Cardiac fibroblast (primary cell): ENCODE results near the gene RBM17.
A peak's percentile ranks its signal among the peaks of the same experiment; 100 is the strongest.
"Not testable (repeated sequence)": the region's sequence is repeated elsewhere in the genome, so short reads cannot be mapped to it uniquely, and the experiment has no call there.

Experiments
- DNase-seq, 2 donors: peaks; one replicate each; pipeline versions ENCODE4 v3.0.0 to v3.0.0-alpha.2; 2010; ENCODE audit warnings: low read depth in 2 of 2
- H3K4me3 ChIP-seq, 2 donors: replicated peaks in 1 of 2; 1 replicate in 1 of 2; 2 replicates in 1 of 2; pipeline ENCODE4 v1.5.1; 2011; ENCODE audit warnings: low read depth in 2 of 2, low read length in 2 of 2, mild to moderate bottlenecking in 2 of 2, moderate library complexity in 1 of 2
- CTCF ChIP-seq: IDR thresholded peaks from one replicate; pipeline ENCODE4 v1.5.1; 2011; ENCODE audit warnings: low read depth, mild to moderate bottlenecking, low read length, inconsistent platforms

RBM17 gene

GRCh38 chr10:6103591-6103990 is 14.8 kb downstream of the RBM17 start:
- TF ChIP-seq CTCF: no peak
- DNase-seq: no peak
- no peak overlapping the region for H3K4me3 ChIP-seq

GRCh38 chr10:6107616-6108015 is 18.8 kb downstream of the RBM17 start:
- not testable (repeated sequence) for DNase-seq, H3K4me3 ChIP-seq

DNA sequence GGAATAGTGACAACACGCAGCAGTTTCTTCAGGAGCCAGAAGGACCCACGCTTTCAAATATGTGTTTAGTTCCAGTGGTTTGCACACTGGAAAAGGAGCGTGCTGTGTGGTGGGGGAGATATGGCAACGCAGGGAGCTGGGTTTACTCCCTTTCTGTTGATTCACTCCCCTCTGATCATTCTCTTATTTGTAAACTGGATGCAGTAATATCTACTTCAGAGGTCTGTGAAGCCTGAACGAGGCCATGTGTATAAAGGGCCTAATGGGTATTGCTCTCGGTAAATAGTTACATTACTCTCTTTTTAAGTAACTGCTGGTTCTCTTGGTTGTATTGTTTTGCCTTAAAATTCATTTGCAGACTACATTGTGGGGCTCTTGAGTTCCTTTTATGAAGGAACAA is 19.2 kb downstream of the RBM17 start:
- no peak for DNase-seq
- no peak overlapping the region for H3K4me3 ChIP-seq
- no peak for TF ChIP-seq CTCF

GRCh38 chr10:6108631-6109443 is 20.0 kb downstream of the RBM17 start:
- DNase-seq: peak; percentile 57 to 74

GRCh38 chr10:6109444-6109775 is 20.6 kb downstream of the RBM17 start:
- no peak for DNase-seq
- TF ChIP-seq CTCF: no peak
- no peak overlapping the region for H3K4me3 ChIP-seq

More at GRCh38 chr10:6108631-6109443, 20.0 kb downstream of the RBM17 start:
- H3K4me3 ChIP-seq: no peak overlapping the region
- peak; percentile 55 for TF ChIP-seq CTCF

DNA sequence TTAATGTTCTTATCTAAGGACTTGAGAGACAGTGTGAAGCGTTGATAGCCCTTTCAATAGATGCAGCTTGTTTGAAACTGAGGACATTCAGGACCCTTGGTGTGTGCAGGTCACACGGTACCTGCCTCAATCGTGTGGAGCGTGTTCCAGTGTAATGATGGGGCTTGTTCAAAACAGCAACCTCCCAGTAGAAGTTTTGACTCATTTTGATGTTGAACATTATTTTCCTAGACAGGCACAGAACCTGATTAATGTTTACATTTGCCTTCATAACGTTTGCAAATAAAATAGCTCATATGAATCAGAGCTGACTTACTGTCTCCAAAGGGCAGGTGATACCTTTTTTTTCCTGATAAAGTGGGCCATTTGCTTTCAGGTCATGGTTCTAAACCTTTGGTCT is 21.3 kb downstream of the RBM17 start:
- TF ChIP-seq CTCF: no peak
- H3K4me3 ChIP-seq: no peak overlapping the region
- DNase-seq: no peak

DNA sequence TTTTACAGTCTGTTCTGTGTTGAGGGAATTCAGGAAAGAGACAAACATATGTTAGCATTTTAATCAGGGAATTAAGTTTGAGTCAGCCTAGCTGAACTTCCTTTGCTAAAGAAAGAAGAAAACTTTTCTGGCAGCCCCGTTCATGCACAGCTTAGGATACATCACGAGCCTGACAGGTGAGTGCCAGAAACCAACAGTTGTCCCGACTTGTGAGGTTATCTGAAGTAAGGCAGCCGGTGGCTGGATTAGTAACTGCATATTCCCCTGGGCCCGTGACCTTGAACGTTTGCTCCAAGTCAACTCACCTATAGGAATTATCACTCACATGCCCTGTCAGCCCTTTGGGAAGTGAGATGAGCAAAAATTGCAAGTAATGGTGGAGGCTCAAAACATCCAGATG is 24.1 kb downstream of the RBM17 start:
- no peak for DNase-seq
- no peak for TF ChIP-seq CTCF
- no peak overlapping the region for H3K4me3 ChIP-seq
